C4-2B (cell line): ENCODE data around the gene RMND1.
A peak's percentile ranks its signal among the peaks of the same experiment; 100 is the strongest.

ENCODE experiments used
- H3K27ac ChIP-seq: fragments of 450-650 bp; 2 replicates; pipeline ENCODE4 v1.5.1; 2017
- ZFX ChIP-seq: fragments of 450-650 bp; IDR thresholded peaks from 2 replicates; pipeline ENCODE4 v1.6.1; 2017
- TF ChIP-seq, protein P1 (sequence below): fragments of 450-650 bp; conservative IDR thresholded peaks from 2 replicates; pipeline ENCODE4 v1.5.1; 2017; ENCODE audit warnings: mild to moderate bottlenecking

RMND1 gene, protein sequence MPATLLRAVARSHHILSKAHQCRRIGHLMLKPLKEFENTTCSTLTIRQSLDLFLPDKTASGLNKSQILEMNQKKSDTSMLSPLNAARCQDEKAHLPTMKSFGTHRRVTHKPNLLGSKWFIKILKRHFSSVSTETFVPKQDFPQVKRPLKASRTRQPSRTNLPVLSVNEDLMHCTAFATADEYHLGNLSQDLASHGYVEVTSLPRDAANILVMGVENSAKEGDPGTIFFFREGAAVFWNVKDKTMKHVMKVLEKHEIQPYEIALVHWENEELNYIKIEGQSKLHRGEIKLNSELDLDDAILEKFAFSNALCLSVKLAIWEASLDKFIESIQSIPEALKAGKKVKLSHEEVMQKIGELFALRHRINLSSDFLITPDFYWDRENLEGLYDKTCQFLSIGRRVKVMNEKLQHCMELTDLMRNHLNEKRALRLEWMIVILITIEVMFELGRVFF

DNA sequence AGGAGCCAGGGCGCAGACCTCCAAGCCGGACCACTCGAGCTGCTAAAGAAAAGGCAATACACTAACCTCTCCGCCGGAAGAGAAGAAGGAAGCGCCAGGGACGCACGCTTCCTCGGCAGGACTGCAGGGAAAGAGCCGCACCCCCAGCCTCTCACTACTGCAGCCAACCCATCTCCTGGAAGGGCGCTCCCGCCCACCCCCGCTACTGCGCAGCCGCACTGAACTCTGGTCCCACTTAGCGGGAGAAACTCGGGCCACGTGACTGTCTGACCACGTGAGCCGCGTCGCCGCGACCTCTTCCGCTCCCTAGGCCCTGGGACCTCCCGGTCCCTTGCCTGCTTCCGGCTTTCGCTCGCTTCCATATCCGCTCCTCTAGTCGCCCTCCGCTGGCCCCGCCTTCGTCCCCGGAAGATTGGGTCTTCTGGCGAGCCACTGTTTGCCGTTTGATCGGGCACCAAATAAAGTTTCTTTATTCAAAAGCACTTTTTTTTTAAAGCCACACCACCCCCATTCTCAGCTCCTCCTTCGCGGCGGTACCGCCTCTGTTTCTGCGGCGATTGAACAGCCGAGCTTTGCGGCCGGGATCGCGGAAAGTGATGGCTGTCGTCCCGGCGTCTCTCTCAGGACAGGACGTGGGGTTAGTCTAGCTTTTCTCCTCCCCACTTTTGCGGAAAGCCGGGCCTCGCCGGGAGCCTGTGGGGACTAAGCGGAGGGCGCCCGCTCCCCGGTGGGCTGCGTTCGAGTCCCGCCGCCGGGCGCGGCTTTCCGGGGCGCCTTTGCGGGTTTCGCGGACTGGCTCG lies at the start of gene RMND1:
TSS of gene RMND1 (minus strand) at position 177 of the 800 bp plus-strand sequence. CDS start 6,315 bp downstream, outside the sequence.
- peak within 1 kb of the TSS; percentile 85 for H3K27ac ChIP-seq
- TF ChIP-seq, protein P1, sequence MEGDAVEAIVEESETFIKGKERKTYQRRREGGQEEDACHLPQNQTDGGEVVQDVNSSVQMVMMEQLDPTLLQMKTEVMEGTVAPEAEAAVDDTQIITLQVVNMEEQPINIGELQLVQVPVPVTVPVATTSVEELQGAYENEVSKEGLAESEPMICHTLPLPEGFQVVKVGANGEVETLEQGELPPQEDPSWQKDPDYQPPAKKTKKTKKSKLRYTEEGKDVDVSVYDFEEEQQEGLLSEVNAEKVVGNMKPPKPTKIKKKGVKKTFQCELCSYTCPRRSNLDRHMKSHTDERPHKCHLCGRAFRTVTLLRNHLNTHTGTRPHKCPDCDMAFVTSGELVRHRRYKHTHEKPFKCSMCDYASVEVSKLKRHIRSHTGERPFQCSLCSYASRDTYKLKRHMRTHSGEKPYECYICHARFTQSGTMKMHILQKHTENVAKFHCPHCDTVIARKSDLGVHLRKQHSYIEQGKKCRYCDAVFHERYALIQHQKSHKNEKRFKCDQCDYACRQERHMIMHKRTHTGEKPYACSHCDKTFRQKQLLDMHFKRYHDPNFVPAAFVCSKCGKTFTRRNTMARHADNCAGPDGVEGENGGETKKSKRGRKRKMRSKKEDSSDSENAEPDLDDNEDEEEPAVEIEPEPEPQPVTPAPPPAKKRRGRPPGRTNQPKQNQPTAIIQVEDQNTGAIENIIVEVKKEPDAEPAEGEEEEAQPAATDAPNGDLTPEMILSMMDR: no peak
- TF ChIP-seq ZFX: no peak

DNA sequence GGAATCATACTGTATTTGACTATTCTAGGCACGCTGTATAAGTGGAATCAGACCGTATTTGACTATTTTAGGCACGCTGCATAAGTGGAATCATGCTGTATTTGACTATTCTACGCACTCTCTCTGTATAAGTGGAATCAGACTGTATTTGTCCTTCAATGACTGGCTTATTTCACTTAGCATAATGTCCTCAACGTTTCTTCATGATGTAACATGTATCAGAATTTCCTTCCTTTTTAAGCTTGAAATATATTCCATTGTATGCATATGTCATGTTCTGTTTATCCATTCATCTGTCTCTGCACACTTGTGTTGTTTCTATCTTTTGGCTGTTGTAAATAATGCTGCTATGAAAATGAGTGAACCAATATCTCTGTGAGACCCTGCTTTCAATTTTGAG lies 47.6 kb upstream of the RMND1 start:
- no peak for TF ChIP-seq ZFX
- TF ChIP-seq, protein P1: no peak
- no peak overlapping the region for H3K27ac ChIP-seq

DNA sequence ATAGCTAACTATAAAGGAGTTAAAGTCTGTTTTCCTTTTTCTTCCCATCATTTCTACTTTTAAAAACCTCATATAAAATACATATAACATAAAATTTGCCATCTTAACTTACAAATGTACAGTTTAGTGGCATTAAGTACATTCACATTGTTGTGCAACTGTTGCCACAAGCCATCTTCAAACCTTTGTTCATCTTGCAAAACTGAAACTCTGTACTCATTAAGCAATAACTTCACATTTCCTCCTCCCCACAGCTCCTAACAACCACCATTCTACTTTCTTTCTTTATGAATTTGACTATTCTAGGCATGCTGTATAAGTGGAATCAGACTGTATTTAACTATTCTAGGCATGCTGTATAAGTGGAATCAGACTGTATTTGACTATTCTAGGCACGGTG lies 46.4 kb upstream of the RMND1 start:
- TF ChIP-seq, protein P1: no peak
- no peak for TF ChIP-seq ZFX
- H3K27ac ChIP-seq: no peak overlapping the region

DNA sequence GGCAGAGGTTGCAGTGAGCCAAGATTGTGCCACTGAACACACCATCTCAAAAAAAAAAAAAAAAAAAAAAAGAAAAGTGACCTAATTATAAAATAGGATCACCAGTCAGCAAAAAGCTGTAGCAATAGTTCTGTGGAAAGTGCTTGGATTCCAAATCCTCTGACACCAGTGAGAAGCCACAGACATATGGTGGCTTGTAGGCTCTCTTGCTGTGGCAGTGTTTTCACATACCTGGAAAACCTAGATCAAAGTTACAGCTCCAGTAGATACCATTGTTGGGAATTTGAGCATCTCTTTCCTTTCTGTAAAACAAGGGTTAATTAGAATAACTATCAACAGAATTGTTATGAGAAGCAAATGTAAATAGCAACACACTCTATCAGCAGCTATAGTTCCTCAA lies 46.0 kb upstream of the RMND1 start:
- no peak overlapping the region for H3K27ac ChIP-seq

DNA sequence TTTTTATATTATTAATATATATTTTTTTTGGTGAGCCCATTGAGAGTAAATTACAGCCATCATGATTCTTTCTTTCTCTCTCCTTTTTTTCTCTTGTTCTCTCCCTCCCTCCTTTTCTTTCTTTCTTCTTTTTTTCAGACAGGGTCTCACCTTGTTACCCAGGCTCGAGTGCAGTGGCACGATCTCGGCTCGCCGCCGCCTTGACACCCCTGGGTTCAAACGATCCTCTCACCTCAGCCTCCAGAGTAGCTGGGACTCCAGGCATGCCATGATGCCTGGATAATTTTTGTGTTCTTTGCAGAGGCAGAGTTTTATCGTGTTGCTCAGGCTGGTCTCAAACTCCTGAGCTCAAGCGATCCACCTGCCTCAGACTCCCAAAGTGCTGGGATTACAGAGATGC lies 43.5 kb upstream of the RMND1 start:
- TF ChIP-seq ZFX: no peak
- TF ChIP-seq, protein P1: no peak
- no peak overlapping the region for H3K27ac ChIP-seq

More for the DNA sequence above, 46.0 kb upstream of the RMND1 start:
- TF ChIP-seq ZFX: no peak
- TF ChIP-seq, protein P1: no peak

DNA sequence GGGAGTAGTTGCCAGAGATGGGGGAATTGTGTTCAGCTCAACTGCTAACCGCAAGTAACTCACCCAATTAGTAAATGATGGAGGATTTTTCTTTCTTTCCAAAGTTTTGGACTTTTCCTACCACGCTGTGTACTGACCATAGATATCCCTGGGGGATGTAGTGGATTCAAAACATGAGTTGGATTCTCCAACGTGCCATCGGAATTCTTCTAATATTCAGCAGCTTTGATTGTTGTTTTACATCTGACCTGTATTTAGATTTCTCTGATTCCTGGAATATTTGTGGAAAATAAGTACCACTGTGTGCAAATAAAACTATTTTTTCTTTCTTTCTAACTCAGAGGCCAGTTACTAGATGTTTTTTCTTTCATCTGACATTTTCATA lies 43.0 kb upstream of the RMND1 start:
- TF ChIP-seq ZFX: no peak
- TF ChIP-seq, protein P1: no peak
- H3K27ac ChIP-seq: no peak overlapping the region
